K562 (cell line): Measurements from ENCODE around the gene ASIC3. TPM values are rescaled to one million over a fixed set of nuclear protein-coding genes. Genes with fewer than 3 reads are reported as not detected.

Experiments used
- CBX5 ChIP-seq: IDR thresholded peaks from 2 replicates; pipeline ENCODE4 v1.6.1; 2014; ENCODE audit warnings: low read depth, borderline replicate concordance
- ETS2 ChIP-seq: IDR thresholded peaks from 2 replicates; pipeline ENCODE4 v1.6.1; 2016; ENCODE audit warnings: borderline replicate concordance, missing genetic modification characterization, mild to moderate bottlenecking, moderate library complexity, missing compliant biosample characterization; ENCODE audit not compliant: poor library complexity, severe bottlenecking
- ETV5 ChIP-seq: sonication (generic); formaldehyde crosslinking; IDR thresholded peaks from 2 replicates; pipeline ENCODE4 v1.4.0; 2020; ENCODE audit warnings: low read depth, mild to moderate bottlenecking, missing genetic modification reagents
- FOXM1 ChIP-seq, 2 experiments: fragments of 450-650 bp in 1 of 2; sonication (generic) in 1 of 2; formaldehyde crosslinking in 1 of 2; IDR thresholded peaks; 2 replicates each; pipeline versions ENCODE4 v1.6.1 to v1.9.0; 2017 to 2022; ENCODE audit warnings: low read depth in 2 of 2, mild to moderate bottlenecking in 2 of 2, missing genetic modification reagents in 1 of 2, moderate library complexity in 1 of 2
- FOXP1 ChIP-seq: sonication (generic); formaldehyde crosslinking; IDR thresholded peaks from 2 replicates; pipeline ENCODE4 v1.8.0; 2022; ENCODE audit warnings: mild to moderate bottlenecking, missing genetic modification reagents
- HDAC1 ChIP-seq, 2 experiments: fragments of 450-650 bp; IDR thresholded peaks; 2 replicates each; pipeline ENCODE4 v1.6.1; 2016 to 2017; ENCODE audit warnings: inconsistent platforms in 1 of 2, mild to moderate bottlenecking in 1 of 2, moderate library complexity in 1 of 2
- MED1 ChIP-seq: sonication (generic); formaldehyde crosslinking; IDR thresholded peaks from 2 replicates; pipeline ENCODE4 v1.8.1; 2023; ENCODE audit warnings: missing genetic modification reagents, borderline replicate concordance
- SAFB ChIP-seq: fragments of 200-400 bp; formaldehyde crosslinking; IDR thresholded peaks from 2 replicates; pipeline ENCODE4 v1.6.1; 2017; ENCODE audit warnings: low read depth, low read length, borderline replicate concordance
- THRB ChIP-seq: fragments of 450-650 bp; formaldehyde crosslinking; conservative IDR thresholded peaks from 2 replicates; pipeline ENCODE4 v1.4.0; 2022; ENCODE audit warnings: mild to moderate bottlenecking, missing genetic modification characterization
- U2AF1 ChIP-seq: fragments of 200-400 bp; formaldehyde crosslinking; optimal IDR thresholded peaks from 2 replicates; pipeline ENCODE3; 2017; ENCODE audit warnings: mild to moderate bottlenecking, low read depth, low read length, moderate library complexity
- YY1 ChIP-seq, 3 experiments: IDR thresholded peaks; 2 replicates each; pipeline ENCODE4 v1.6.1; 2011; ENCODE audit warnings: low read length in 2 of 3, mild to moderate bottlenecking in 2 of 3, moderate library complexity in 2 of 3, borderline replicate concordance in 1 of 3, control low read depth in 1 of 3, low read depth in 1 of 3; ENCODE audit not compliant: insufficient read depth in 3 of 3, insufficient replicate concordance in 2 of 3, control insufficient read depth in 1 of 3, insufficient read length in 1 of 3; ENCODE audit errors: extremely low read depth in 1 of 3
- ZNF23 ChIP-seq: fragments of 250-450 bp; sonication (Bioruptor Pico); IDR thresholded peaks from 2 replicates; pipeline ENCODE4 v1.4.0; 2020; ENCODE audit warnings: mild to moderate bottlenecking
- polyA plus RNA-seq, 8 experiments: library from polyadenylated mRNA; depleted of rRNA in 4 of 8; stranded (reverse) in 5 of 8; unstranded in 3 of 8; fragments of >200 nt; fragmentation: Nextera tagmentation in 2 of 8; fragmentation: Illumina TruSeq in 1 of 8; extraction: Ambion mirVana in 2 of 8; extraction: Trizol in 1 of 8; gene quantifications; 2 replicates each; pipeline versions ENCODE4 v1.2.1 to v1.2.3, GENCODE V29; 2011 to 2014; ENCODE audit warnings: inconsistent platforms in 1 of 8, missing spikeins in 1 of 8
- total RNA-seq, 7 experiments: library from RNA; depleted of rRNA in 6 of 7; stranded (reverse); fragments of >200 nt in 6 of 7; fragmentation: Illumina TruSeq in 2 of 7; extraction: Trizol in 2 of 7; gene quantifications; 2 replicates each; pipeline versions ENCODE4 v1.2.1 to v1.2.3, GENCODE V29; 2011 to 2021; ENCODE audit warnings: low replicate concordance in 1 of 7
- TF ChIP-seq, protein P1 (sequence below): fragments of 450-650 bp; IDR thresholded peaks from 2 replicates; pipeline ENCODE4 v1.6.1; 2016; ENCODE audit warnings: low read depth
- TF ChIP-seq, protein P2 (sequence below): fragments of 450-650 bp; conservative IDR thresholded peaks from 2 replicates; pipeline ENCODE4 v1.6.1; 2016; ENCODE audit warnings: missing genetic modification characterization, low read depth, mild to moderate bottlenecking, missing compliant biosample characterization, moderate library complexity

Gene ASIC3
- total and polyA plus RNA-seq, 9 of the 15 experiments (the other 6 are each of a cell fraction or from before 2014, with no cell fraction given) = 0.11 to 5.0 (median 0.87) TPM

- TF ChIP-seq, protein P1, sequence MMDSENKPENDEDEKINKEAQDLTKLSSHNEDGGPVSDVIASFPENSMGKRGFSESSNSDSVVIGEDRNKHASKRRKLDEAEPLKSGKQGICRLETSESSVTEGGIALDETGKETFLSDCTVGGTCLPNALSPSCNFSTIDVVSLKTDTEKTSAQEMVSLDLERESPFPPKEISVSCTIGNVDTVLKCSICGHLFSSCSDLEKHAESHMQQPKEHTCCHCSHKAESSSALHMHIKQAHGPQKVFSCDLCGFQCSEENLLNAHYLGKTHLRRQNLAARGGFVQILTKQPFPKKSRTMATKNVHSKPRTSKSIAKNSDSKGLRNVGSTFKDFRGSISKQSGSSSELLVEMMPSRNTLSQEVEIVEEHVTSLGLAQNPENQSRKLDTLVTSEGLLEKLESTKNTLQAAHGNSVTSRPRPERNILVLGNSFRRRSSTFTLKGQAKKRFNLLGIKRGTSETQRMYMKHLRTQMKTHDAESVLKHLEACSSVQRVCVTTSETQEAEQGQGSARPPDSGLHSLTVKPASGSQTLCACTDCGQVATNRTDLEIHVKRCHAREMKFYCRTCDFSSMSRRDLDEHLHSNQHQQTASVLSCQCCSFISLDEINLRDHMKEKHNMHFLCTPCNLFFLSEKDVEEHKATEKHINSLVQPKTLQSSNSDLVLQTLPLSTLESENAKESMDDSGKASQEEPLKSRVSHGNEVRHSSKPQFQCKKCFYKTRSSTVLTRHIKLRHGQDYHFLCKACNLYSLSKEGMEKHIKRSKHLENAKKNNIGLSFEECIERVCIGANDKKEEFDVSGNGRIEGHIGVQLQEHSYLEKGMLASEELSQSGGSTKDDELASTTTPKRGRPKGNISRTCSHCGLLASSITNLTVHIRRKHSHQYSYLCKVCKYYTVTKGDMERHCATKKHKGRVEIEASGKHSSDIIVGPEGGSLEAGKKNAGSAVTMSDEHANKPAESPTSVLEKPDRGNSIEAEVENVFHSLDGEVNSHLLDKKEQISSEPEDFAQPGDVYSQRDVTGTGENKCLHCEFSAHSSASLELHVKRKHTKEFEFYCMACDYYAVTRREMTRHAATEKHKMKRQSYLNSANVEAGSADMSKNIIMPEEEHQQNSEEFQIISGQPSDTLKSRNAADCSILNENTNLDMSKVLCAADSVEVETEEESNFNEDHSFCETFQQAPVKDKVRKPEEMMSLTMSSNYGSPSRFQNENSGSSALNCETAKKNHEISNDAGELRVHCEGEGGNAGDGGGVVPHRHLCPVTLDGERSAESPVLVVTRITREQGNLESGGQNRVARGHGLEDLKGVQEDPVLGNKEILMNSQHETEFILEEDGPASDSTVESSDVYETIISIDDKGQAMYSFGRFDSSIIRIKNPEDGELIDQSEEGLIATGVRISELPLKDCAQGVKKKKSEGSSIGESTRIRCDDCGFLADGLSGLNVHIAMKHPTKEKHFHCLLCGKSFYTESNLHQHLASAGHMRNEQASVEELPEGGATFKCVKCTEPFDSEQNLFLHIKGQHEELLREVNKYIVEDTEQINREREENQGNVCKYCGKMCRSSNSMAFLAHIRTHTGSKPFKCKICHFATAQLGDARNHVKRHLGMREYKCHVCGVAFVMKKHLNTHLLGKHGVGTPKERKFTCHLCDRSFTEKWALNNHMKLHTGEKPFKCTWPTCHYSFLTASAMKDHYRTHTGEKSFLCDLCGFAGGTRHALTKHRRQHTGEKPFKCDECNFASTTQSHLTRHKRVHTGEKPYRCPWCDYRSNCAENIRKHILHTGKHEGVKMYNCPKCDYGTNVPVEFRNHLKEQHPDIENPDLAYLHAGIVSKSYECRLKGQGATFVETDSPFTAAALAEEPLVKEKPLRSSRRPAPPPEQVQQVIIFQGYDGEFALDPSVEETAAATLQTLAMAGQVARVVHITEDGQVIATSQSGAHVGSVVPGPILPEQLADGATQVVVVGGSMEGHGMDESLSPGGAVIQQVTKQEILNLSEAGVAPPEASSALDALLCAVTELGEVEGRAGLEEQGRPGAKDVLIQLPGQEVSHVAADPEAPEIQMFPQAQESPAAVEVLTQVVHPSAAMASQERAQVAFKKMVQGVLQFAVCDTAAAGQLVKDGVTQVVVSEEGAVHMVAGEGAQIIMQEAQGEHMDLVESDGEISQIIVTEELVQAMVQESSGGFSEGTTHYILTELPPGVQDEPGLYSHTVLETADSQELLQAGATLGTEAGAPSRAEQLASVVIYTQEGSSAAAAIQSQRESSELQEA = no peak
- TF ChIP-seq THRB (CRISPR knock-in tag) (0 out of 2 replicates have a peak, but pooled peaks have one; percentile 49), ETS2 (peak; percentile 66), ZNF23 (no peak), MED1 (no peak), U2AF1 (peak; percentile 39), FOXP1 (CRISPR knock-in tag) (peak; percentile 37), FOXM1 (IDR thresholded peaks at IDR 0.05; ENCODE audit: low read depth) (no peak), FOXM1 (CRISPR knock-in tag; IDR thresholded peaks at IDR 0.05; ENCODE audit: low read depth) (peak; percentile 49; the same call in 1 of the 2 replicates), YY1 (IDR thresholded peaks at IDR 0.05; ENCODE audit: borderline replicate concordance in 1 of 3, control insufficient read depth in 1 of 3, extremely low read depth in 1 of 3, insufficient read depth in 3 of 3, insufficient read length in 1 of 3, insufficient replicate concordance in 2 of 3, low read depth in 1 of 3, low read length in 2 of 3) (peak in 1 of 3 experiments; percentile 28), SAFB (0 out of 2 replicates have a peak, but pooled peaks have one; percentile 58), CBX5 (no peak), ETV5 (CRISPR knock-in tag) (peak; percentile 11; the same call in 1 of the 2 replicates), HDAC1 (IDR thresholded peaks at IDR 0.05) (0 out of 4 replicates have a peak, but pooled peaks of 1 of the 2 experiments have one; percentile 12)
- TF ChIP-seq, protein P2, sequence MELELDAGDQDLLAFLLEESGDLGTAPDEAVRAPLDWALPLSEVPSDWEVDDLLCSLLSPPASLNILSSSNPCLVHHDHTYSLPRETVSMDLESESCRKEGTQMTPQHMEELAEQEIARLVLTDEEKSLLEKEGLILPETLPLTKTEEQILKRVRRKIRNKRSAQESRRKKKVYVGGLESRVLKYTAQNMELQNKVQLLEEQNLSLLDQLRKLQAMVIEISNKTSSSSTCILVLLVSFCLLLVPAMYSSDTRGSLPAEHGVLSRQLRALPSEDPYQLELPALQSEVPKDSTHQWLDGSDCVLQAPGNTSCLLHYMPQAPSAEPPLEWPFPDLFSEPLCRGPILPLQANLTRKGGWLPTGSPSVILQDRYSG (tag) = peak; percentile 47; the same call in 1 of the 2 replicates
These were observed 33.1 kb downstream of the ASIC3 start (continued) for GRCh38 chr7:151081170-151082101.
